ENCODE results near the gene PTGDR2.

Gene PTGDR2
- 0 to 0.42 reads per million in 2 donors for total RNA-seq

DNA sequence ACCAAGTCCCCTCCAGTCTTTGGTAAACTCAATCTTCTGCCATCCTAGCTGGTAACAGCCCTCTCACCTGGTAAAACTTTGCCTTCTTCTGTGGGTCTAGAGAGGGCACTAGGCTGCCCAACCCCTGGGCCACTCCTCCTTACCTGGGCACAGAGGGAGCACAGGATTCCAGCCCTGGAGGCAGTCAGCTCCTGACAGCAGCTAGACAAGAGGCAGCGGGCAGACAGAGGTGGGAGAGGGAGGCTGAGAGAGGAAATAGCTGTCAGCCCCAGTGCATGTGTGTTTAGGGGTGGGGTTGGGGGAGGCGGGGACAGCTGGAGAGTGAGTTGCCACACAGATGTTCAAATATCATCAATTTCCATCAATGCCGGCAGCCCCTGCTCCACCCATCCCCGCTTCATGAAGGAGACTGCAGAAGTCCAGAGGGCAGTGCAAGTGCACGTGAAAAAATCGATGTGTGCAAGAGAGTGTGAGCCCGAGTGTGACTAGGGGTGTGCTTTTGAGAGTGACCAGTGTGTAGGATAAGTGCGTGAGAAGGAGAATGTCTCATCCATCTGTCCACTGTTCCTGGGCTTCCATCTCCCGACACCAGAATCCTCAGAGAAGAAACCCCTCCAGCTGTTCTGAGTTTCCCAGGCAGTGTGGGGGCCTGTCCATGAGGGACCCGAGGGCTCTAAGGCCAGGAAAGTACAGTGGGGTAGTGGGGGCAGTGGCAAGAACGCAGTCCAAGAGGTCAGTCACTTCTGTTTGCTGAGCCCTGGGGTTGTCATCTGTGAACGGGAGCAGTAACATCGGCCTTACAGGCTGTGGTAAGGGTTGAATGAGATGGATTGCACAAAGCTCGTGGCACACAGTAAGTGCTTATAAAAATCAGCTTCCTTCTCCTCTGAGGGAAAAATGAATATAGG is at the start of gene PTGDR2:
Gene PTGDR2 (minus strand): TSS at position 225 of the 908 bp plus-strand sequence. CDS start 2,228 bp downstream, outside the sequence.
- no peak for DNase-seq

DNA sequence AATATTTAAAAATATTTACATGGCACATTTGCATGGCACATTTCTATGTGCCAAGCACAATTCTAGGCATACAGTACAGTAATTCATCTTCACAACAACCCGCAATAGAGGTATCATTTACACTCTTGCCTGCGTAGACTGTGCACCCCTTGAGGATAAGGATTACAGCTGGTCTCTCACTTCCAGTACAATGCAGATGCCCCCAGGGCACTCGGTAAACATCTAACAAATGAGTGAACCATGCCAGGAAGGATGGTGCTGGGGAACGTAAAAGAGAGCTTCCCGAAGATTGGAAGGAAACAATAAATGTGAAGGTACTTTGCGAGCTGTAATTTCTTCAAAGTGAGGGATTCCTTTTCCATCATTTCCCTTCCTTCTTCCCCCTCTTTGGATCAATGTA is 49.3 kb upstream of the PTGDR2 start:
- DNase-seq, result no peak

DNA sequence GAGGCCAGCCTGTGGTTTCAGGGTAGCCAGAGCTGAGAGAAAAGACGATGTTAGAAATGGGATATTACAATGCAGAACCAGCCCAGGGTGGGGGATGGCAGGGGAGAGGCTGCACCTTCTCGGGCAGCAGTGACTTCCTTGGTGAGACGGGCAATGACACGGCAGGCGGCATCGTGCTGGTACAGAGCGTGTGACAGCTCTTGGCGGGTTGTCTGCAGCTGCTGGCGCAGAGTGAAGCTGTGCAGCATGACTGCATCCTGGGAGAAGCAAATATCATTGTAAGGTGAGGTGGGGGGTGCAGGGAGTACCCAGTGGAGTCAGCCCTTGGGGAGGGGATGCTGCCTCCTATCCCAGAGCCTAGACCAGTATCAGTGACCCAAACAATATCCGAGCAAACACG is 46.9 kb upstream of the PTGDR2 start:
- DNase-seq, result no peak

DNA sequence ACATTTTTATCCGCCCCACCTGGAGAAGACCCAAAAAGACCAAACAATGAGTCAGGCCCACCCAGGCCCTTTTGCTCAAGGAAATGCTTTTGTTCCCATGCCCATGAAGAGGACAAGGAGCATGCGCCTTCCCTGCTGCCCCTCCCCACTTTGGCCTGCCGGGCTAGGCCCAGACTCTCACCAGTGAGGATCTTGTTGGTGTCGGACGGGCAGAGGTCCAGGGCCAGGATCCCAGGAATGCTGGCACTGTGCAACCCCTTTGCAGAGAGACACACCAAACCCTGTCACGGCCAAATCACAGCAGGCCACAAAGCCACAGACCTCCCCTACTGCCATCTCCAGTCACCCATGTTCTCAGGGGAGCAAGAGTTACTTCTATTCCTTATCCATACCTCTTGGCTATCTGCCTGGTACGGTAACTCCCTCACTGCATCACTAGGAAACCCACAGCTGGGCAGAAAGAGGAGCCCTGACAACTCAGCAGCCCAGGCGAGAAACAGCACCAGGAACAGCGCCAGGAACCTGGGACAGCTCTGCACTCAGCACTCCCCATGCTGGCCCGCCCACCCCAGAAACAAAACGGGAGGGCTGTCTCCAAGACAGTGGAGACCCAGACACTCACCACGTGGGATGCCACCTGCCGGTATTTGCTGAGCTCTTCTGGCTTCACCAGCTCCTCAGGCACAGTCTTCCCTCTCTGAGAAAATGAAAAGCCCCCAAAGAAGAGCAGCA is 45.1 kb upstream of the PTGDR2 start:
- no peak for DNase-seq

DNA sequence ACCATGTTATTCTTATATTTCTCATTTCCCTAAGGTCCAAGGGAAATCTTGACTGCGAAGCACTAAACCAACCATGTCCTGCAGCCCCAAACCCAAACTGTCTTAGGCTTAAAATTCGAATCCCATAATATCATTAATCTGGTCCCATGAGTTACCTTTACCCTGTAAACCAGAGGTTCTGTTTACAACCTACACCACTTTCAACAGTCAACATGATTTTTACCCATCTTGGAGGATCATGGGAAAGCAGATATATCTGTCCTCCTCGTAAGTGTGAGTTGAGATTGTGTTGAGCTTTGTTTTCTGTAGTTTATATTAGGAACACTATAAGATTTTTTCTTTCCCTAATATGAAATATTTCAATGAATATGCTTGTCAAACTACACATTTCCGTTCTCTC is 44.2 kb upstream of the PTGDR2 start:
- DNase-seq, result no peak

DNA sequence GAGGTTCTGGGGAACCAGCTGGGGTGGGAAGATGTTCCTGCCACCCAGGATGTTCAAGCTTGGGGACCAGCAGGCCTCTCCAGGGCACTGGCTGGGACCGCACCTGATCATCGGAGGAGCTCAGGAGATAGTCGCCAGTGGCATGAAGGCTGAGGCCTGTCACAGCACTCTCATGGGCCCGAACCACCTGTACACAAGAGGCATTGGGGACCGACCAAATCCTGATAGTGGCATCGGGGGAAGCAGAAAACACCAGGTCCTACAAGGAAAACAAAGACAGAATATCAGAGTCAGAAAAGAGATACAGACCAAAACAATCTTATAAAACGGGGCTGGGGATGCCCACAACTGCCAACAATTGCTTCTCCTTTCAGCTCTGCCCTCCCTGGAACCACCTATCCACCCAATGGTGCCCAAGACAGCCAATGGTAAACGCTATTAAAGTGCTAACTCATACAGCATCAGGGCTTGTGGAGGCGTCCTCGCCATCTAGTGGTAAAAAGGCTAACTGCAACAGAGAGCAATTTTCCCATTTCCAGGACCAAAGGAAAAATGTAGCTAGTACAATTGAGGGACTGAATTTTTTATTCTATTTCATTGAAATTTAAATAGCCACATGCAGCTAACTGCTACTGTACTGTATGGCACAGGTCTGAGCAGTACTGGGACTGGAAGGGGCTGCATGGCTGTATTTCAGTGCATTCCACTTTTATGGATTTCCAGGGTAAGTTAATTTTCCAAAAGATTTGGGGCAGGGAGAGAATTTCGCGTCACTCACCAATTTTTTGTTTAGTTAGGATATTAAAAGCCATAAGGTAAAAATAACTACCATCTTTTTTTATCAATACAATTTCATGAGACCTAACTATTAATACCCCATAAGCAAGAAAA is 43.5 kb upstream of the PTGDR2 start:
- no peak for DNase-seq

DNA sequence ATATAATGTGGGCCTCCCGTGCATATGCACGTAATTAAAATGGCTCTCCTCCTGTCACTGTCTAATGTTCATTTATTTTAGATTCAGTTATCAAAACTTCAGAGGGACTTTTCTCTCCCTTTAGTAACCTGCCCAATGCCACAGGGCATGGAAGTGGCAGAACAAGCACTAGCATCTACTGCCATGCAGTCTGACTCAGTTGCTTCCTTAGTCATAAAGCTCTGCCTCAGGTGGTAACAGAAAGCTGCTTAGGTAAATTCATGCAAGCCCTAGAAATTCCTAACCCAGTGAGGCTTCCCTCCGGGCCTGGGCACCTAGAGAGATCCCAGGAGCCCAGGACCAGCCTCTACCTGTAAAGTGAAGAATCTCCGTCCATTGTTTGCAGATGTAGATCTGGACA is 41.7 kb upstream of the PTGDR2 start:
- DNase-seq, result no peak

GRCh38 chr11:60895687-60896086 is 39.9 kb upstream of the PTGDR2 start:
- DNase-seq, result no peak

- no peak for DNase-seq
These were observed 35.5 kb upstream of the PTGDR2 start for GRCh38 chr11:60891103-60891741.

DNA sequence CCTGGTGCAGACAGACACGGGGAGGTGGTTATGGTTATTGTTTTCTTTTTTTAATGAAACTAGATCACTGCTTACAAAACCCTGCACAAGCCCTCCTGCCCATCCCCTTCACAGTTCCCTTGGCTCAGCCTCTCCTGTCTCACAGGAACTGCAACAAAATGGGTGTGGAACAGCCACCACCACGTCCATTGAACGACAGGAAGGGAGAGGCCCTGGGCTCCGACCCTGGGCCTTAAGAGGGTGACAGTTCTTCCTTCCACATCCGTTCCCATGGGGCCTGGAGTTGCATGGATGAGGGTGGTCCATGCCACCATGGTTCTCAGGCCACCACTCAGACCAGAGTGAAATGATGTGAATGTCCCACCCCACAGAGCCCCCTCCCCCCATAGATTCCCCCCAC is 34.9 kb upstream of the PTGDR2 start:
- no peak for DNase-seq

GRCh38 chr11:60889869-60890311 is 34.1 kb upstream of the PTGDR2 start:
- no peak for DNase-seq

GRCh38 chr11:60887556-60887955 is 31.8 kb upstream of the PTGDR2 start:
- DNase-seq, result no peak

- DNase-seq, result no peak
These were observed 25.0 kb upstream of the PTGDR2 start for GRCh38 chr11:60880643-60881282.

GRCh38 chr11:60879971-60880588 is 24.3 kb upstream of the PTGDR2 start:
- no peak for DNase-seq

DNA sequence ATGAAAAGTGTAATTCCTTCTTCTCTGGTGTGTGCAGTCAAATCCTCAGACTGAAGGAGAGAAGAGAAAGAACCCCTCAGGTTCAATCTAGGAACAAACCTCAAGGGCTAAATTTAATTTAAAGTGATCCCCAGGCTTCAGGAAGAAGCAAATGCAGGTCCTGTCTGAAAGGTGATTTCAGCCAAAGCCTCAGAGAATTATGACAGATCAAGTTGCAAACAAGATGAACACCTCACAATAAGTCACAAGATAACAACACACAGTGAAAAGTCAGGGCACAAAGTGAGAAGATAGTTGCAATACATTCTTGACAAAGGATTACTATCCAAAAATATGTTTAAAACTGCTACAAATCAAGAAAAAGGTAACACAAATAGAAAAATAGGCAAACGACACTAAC is 23.4 kb upstream of the PTGDR2 start:
- DNase-seq, result no peak

DNA sequence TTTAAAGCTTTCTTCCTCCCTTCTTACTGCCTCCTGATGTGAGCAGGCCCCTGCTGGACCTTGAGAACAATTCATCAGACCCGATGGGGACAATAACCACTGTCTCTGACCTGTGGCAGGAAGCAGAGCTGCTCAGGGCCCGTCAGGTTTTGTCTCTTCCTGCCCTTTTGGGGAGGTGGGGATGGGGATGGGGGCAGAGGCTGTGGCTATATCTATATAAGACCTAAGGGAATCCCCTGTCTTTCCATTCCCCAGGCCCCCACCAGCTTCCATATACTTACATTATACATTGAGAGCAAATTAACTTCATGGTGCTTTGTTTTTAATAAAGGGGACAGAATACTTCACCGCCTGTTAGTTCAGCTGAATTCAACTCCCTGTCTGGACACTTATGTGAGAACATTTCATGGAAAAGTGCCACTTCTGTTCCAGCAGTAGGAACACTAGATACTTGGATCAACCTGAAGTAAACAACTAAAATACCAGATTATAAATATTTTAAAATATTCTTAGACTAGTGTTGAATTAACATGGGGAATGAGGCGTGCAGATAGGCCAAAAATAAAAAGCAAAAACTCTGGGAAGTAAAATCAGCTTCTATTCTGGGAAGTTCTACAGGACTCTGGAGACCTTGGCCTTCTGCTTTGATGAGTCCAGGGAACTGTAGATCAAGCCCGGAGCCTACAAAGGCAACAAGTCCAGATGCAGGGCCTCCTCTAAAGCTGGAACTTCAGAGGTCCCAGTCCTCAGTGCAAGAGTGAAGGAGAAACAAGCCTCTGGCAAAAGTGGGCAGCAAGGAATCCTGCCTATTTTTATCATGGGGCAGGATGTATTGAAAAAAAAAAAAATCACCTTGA is 22.7 kb upstream of the PTGDR2 start:
- DNase-seq, result no peak

- no peak for DNase-seq
These were observed 20.4 kb upstream of the PTGDR2 start for GRCh38 chr11:60876168-60876485.

DNA sequence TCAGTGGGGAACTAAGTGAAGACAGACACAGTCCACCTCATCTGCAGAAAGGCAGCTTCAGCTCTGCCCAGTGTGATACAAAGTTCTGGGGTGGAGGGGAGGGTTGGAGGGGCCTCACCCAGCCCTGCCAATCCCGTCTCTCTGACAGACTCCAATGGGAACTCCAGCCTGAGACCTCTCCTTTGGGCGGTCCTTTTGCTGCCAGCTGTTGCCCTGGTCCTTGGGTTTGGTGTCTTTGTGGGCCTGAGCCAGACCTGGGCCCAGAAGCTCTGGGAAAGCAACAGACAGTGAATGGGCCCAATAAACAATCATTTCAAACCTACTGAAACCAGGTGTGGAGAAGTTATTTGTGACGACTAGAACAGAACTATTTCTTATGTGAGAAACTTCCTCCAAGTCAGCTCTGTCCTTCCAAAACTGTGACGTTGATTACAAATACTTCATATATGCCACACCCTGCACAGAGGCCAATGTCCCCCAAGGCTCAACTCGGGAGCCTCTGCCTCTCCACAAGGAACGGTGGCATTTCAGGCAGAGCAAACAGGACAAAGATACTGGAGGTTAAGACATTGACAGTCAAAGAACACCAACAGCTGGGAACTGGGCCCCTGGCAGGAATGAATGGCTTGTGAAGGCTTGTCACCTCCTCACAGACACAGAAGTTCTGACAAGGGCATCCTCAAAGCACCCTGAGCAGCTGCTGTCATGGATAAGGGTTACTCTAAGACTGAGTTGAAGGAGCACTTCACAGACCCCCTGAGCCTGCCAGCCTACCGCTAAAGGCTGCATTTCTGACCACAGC is 19.8 kb upstream of the PTGDR2 start:
- DNase-seq, result no peak

All from T-helper 9 cell (primary cell).